Neural cell (in vitro differentiated cells): ENCODE data around the gene NCKAP5. TPM values are rescaled to one million over a fixed set of nuclear protein-coding genes. Genes with fewer than 3 reads are reported as not detected.

ENCODE experiments used
- H2AFZ ChIP-seq: fragments of 200-600, 300-800 bp; sonication (generic), shearing (Covaris generic); 2 replicates; pipeline ENCODE4 v1.6.0; 2014; ENCODE audit warnings: low read depth, mild to moderate bottlenecking, antibody characterized with exemption, low read length, moderate library complexity
- H3F3A ChIP-seq: fragments of 200-600 bp; shearing (Covaris generic); 2 replicates; pipeline ENCODE4 v1.6.1; 2016; ENCODE audit warnings: mild to moderate bottlenecking, moderate library complexity, mixed read lengths, antibody characterized with exemption, low read length; ENCODE audit not compliant: insufficient read depth, poor library complexity, severe bottlenecking
- H3K27ac ChIP-seq: fragments of 200-600, 300-800 bp; sonication (generic), shearing (Covaris generic); 2 replicates; pipeline ENCODE4 v1.5.1; 2014; ENCODE audit warnings: mild to moderate bottlenecking, low read length, moderate library complexity
- H3K27me3 ChIP-seq: fragments of 300-800, 200-600 bp; sonication (generic), shearing (Covaris generic); 2 replicates; pipeline ENCODE4 v1.6.0; 2014; ENCODE audit warnings: mild to moderate bottlenecking, low read depth, low read length, moderate library complexity; ENCODE audit not compliant: insufficient read depth
- H3K36me3 ChIP-seq: fragments of 300-800, 200-600 bp; sonication (generic), shearing (Covaris generic); 2 replicates; pipeline ENCODE4 v1.5.1; 2014; ENCODE audit warnings: mild to moderate bottlenecking, antibody characterized with exemption, low read length, moderate library complexity; ENCODE audit not compliant: insufficient read depth
- H3K4me2 ChIP-seq: fragments of 300-800, 200-600 bp; sonication (generic), shearing (Covaris generic); 2 replicates; pipeline ENCODE4 v1.6.0; 2014; ENCODE audit warnings: mild to moderate bottlenecking, low read length
- H3K4me3 ChIP-seq: fragments of 300-800, 200-600 bp; sonication (generic), shearing (Covaris generic); 2 replicates; pipeline ENCODE4 v1.5.1; 2014; ENCODE audit warnings: mild to moderate bottlenecking, low read length, moderate library complexity
- H3K79me2 ChIP-seq: fragments of 200-600 bp; shearing (Covaris generic); replicated peaks from 2 replicates; pipeline ENCODE4 v1.6.0; 2014; ENCODE audit warnings: mild to moderate bottlenecking, low read length, moderate library complexity; ENCODE audit not compliant: insufficient read depth
- H3K9ac ChIP-seq: fragments of 300-800, 200-600 bp; sonication (generic), shearing (Covaris generic); 2 replicates; pipeline ENCODE4 v1.6.1; 2016; ENCODE audit warnings: mild to moderate bottlenecking, low read length, mixed read lengths
- H3K9me2 ChIP-seq: fragments of 200-600 bp; shearing (Covaris generic); 2 replicates; pipeline ENCODE4 v1.6.1; 2016; ENCODE audit warnings: mild to moderate bottlenecking, low read length, mixed read lengths; ENCODE audit not compliant: insufficient read depth
- H3K9me3 ChIP-seq: fragments of 200-600, 300-800 bp; sonication (generic), shearing (Covaris generic); 2 replicates; pipeline ENCODE4 v1.6.1; 2016; ENCODE audit warnings: mild to moderate bottlenecking, mixed run types, low read length, moderate library complexity, mixed read lengths
- H4K20me1 ChIP-seq: fragments of 200-600 bp; shearing (Covaris generic); 2 replicates; pipeline ENCODE4 v1.6.1; 2016; ENCODE audit warnings: mild to moderate bottlenecking, mixed run types; ENCODE audit not compliant: insufficient read depth
- EP300 ChIP-seq: fragments of 450-650 bp; conservative IDR thresholded peaks from 2 replicates; pipeline ENCODE4 v1.6.1; 2014; ENCODE audit warnings: antibody characterized with exemption, mild to moderate bottlenecking, moderate library complexity; ENCODE audit not compliant: poor library complexity, severe bottlenecking
- EZH2 ChIP-seq: fragments of 200-600, 300-800 bp; shearing (Covaris generic), sonication (generic); IDR thresholded peaks from 2 replicates; pipeline ENCODE4 v1.6.1; 2014; ENCODE audit warnings: antibody characterized with exemption, low read length, borderline replicate concordance, mild to moderate bottlenecking; ENCODE audit not compliant: insufficient read depth, poor library complexity, severe bottlenecking
- MXI1 ChIP-seq: fragments of 450-650 bp; conservative IDR thresholded peaks from 2 replicates; pipeline ENCODE4 v1.6.1; 2014; ENCODE audit warnings: antibody characterized with exemption, mild to moderate bottlenecking; ENCODE audit not compliant: poor library complexity, severe bottlenecking
- TAF1 ChIP-seq: IDR thresholded peaks from 2 replicates; pipeline ENCODE4 v1.6.1; 2012; ENCODE audit warnings: low read depth
- polyA plus RNA-seq: library from polyadenylated mRNA; depleted of rRNA; stranded (reverse); fragments of >200 nt; gene quantifications from 2 replicates; pipeline ENCODE4 v1.2.3, GENCODE V29; 2014
- TF ChIP-seq, protein P1 (sequence below): fragments of 450-650 bp; IDR thresholded peaks from 2 replicates; pipeline ENCODE4 v1.5.1; 2014; ENCODE audit warnings: antibody characterized with exemption, mild to moderate bottlenecking, moderate library complexity; ENCODE audit not compliant: poor library complexity, severe bottlenecking

NCKAP5 gene
- polyA plus RNA-seq, 1 donor from 2014 or later, result 2.4 TPM

DNA sequence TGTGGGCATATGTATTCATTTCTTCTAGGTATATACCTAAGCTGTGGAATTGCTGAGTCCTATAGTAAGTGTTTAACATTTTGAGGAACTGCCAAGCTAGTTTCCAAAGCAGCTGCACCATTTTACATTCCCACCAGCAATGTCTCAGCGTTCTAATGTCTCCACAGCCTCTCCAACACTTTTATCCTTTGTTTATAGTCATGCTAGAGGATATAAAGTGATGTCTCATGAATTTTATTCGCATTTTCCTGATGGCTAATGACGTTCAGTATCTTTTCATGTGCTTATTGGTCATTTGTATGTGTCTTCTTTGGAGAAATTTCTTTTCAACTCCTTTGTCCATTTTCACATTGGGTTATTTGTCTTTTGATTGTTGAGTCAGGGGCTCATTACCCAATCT lies 295.2 kb downstream of the NCKAP5 start:
- no peak overlapping the region for H2AFZ ChIP-seq
- H4K20me1 ChIP-seq, result no peaks in the 10 kb centered on the region
- H3F3A ChIP-seq, result no peaks in the 10 kb centered on the region
- no peaks in the 10 kb centered on the region for H3K9me2 ChIP-seq
- no peaks in the 10 kb centered on the region for H3K9me3 ChIP-seq
- H3K4me2 ChIP-seq, result no peak overlapping the region
- no peaks in the 10 kb centered on the region for H3K36me3 ChIP-seq
- no peaks in the 10 kb centered on the region for H3K27me3 ChIP-seq
- TF ChIP-seq MXI1, result no peak
- no peaks in the 10 kb centered on the region for H3K79me2 ChIP-seq
- H3K9ac ChIP-seq, result no peak overlapping the region
- H3K4me3 ChIP-seq, result no peak overlapping the region
- no peak overlapping the region for H3K27ac ChIP-seq

DNA sequence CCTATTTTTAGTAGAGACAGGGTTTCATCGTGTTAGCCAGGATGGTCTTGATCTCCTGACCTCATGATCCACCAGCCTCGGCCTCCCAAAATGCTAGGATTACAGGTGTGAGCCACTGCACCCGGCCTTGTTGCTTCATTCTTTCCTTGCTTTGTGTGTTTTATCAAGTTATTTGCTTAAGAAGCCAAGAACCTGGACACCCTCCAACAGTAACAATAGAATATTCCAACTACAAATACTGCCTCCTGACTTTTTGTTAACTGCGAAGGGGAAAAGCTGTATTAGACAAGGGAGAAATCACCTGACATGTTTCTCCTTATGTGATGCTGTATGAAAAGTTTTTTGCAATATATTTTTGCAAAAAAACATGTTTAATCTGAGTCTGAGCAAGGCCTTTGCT lies 297.2 kb downstream of the NCKAP5 start:
- H3K9me3 ChIP-seq, result no peaks in the 10 kb centered on the region
- H3K9me2 ChIP-seq, result no peaks in the 10 kb centered on the region
- H4K20me1 ChIP-seq, result no peaks in the 10 kb centered on the region
- no peak overlapping the region for H3K4me3 ChIP-seq
- no peaks in the 10 kb centered on the region for H3K79me2 ChIP-seq
- no peaks in the 10 kb centered on the region for H3K36me3 ChIP-seq
- no peak overlapping the region for H2AFZ ChIP-seq
- TF ChIP-seq, protein P1, sequence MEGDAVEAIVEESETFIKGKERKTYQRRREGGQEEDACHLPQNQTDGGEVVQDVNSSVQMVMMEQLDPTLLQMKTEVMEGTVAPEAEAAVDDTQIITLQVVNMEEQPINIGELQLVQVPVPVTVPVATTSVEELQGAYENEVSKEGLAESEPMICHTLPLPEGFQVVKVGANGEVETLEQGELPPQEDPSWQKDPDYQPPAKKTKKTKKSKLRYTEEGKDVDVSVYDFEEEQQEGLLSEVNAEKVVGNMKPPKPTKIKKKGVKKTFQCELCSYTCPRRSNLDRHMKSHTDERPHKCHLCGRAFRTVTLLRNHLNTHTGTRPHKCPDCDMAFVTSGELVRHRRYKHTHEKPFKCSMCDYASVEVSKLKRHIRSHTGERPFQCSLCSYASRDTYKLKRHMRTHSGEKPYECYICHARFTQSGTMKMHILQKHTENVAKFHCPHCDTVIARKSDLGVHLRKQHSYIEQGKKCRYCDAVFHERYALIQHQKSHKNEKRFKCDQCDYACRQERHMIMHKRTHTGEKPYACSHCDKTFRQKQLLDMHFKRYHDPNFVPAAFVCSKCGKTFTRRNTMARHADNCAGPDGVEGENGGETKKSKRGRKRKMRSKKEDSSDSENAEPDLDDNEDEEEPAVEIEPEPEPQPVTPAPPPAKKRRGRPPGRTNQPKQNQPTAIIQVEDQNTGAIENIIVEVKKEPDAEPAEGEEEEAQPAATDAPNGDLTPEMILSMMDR, result no peak
- no peak overlapping the region for H3K27ac ChIP-seq
- no peaks in the 10 kb centered on the region for H3F3A ChIP-seq
- no peak overlapping the region for H3K4me2 ChIP-seq
- no peak overlapping the region for H3K9ac ChIP-seq
- peaks cover 7% of the 10 kb centered on the region for H3K27me3 ChIP-seq

GRCh38 chr2:133270550-133270949 lies 297.7 kb downstream of the NCKAP5 start:
- H3K27me3 ChIP-seq, result peaks cover 12% of the 10 kb centered on the region
- no peak overlapping the region for H3K4me3 ChIP-seq
- no peaks in the 10 kb centered on the region for H3F3A ChIP-seq
- TF ChIP-seq, protein P1, result no peak
- no peak for TF ChIP-seq EP300
- no peak for TF ChIP-seq TAF1
- TF ChIP-seq EZH2, result no peak
- H3K4me2 ChIP-seq, result no peak overlapping the region
- no peaks in the 10 kb centered on the region for H3K9me3 ChIP-seq
- no peaks in the 10 kb centered on the region for H3K79me2 ChIP-seq
- no peaks in the 10 kb centered on the region for H4K20me1 ChIP-seq
- H3K9me2 ChIP-seq, result no peaks in the 10 kb centered on the region
- no peaks in the 10 kb centered on the region for H3K36me3 ChIP-seq
- H3K27ac ChIP-seq, result no peak overlapping the region
- H2AFZ ChIP-seq, result no peak overlapping the region
- no peak overlapping the region for H3K9ac ChIP-seq
